ENCODE data around the gene NUP210L.

Gene NUP210L

GRCh38 chr1:154154534-154155191 is at the start of gene NUP210L:
Gene NUP210L, minus strand, starts transcription at chr1:154155073.
- DNase-seq (ENCODE audit: low spot score): peak; percentile 63

- no peak for DNase-seq (ENCODE audit: low spot score)
Measured at GRCh38 chr1:154199563-154199879, 44.6 kb upstream of the NUP210L start.

GRCh38 chr1:154198756-154199562 is 44.1 kb upstream of the NUP210L start:
- DNase-seq (ENCODE audit: low spot score): peak; percentile 46

- no peak for DNase-seq (ENCODE audit: low spot score)
Measured at GRCh38 chr1:154193821-154194220, 38.9 kb upstream of the NUP210L start.

GRCh38 chr1:154192476-154192875 is 37.6 kb upstream of the NUP210L start:
- no peak for DNase-seq (ENCODE audit: low spot score)

- no peak for DNase-seq (ENCODE audit: low spot score)
Measured at GRCh38 chr1:154191990-154192461, 37.2 kb upstream of the NUP210L start, which contains the start of gene TPM3. Gene TPM3, minus strand, starts transcription at chr1:154192100. Its CDS starts 82 bp downstream, at chr1:154192018.

- peak; percentile 16 for DNase-seq (ENCODE audit: low spot score)
Measured at GRCh38 chr1:154190550-154190949, 35.7 kb upstream of the NUP210L start.

GRCh38 chr1:154186852-154187501 is 32.1 kb upstream of the NUP210L start:
- DNase-seq (ENCODE audit: low spot score): no peak

GRCh38 chr1:154186177-154186576 is 31.3 kb upstream of the NUP210L start:
- peak; percentile 26 for DNase-seq (ENCODE audit: low spot score)

- DNase-seq (ENCODE audit: low spot score): peak; percentile 95
Measured at GRCh38 chr1:154183046-154183915, 28.4 kb upstream of the NUP210L start.

- DNase-seq (ENCODE audit: low spot score): peak; percentile 69
Measured at GRCh38 chr1:154182344-154183045, 27.6 kb upstream of the NUP210L start.

- no peak for DNase-seq (ENCODE audit: low spot score)
Measured at GRCh38 chr1:154181944-154182343, 27.1 kb upstream of the NUP210L start.

GRCh38 chr1:154179946-154180687 is 25.2 kb upstream of the NUP210L start:
- DNase-seq (ENCODE audit: low spot score): no peak

- DNase-seq (ENCODE audit: low spot score): no peak
Measured at GRCh38 chr1:154178911-154179811, 24.3 kb upstream of the NUP210L start.

- DNase-seq (ENCODE audit: low spot score): no peak
Measured at GRCh38 chr1:154178013-154178412, 23.1 kb upstream of the NUP210L start.

- DNase-seq (ENCODE audit: low spot score): peak; percentile 68
Measured at GRCh38 chr1:154176337-154176736, 21.5 kb upstream of the NUP210L start.

GRCh38 chr1:154174654-154175053 is 19.8 kb upstream of the NUP210L start:
- no peak for DNase-seq (ENCODE audit: low spot score)

GRCh38 chr1:154171880-154172279 is 17.0 kb upstream of the NUP210L start:
- no peak for DNase-seq (ENCODE audit: low spot score)

- no peak for DNase-seq (ENCODE audit: low spot score)
Measured at GRCh38 chr1:154171223-154171583, 16.3 kb upstream of the NUP210L start.

Data from AG08396 (cell line).